ENCODE data around the gene CDC25C. TPM values are rescaled to one million over a fixed set of nuclear protein-coding genes. Genes with fewer than 3 reads are reported as not detected.
A peak's percentile ranks its signal among the peaks of the same experiment; 100 is the strongest.
"Not testable (repeated sequence)": the region's sequence is repeated elsewhere in the genome, so short reads cannot be mapped to it uniquely, and the experiment has no call there.

The CDC25C gene
- total RNA-seq, 1 donor from 2014 or later: 1.6 TPM

- Mint-ChIP-seq H3K4me1 (ENCODE audit: low read depth) (no peaks in the 10 kb centered on the region), H3K27me3 (ENCODE audit: low read depth) (peaks cover 8% of the 10 kb centered on the region), H3K9me3 (ENCODE audit: low read depth) (no peaks in the 10 kb centered on the region), H3K27ac (ENCODE audit: unreplicated experiment) (no peak overlapping the region), H3K36me3 (ENCODE audit: low read depth) (no peaks in the 10 kb centered on the region), H3K4me3 (ENCODE audit: unreplicated experiment) (no peak overlapping the region)
- TF ChIP-seq CTCF (IDR thresholded peaks at IDR 0.05): no peak
- DNase-seq (ENCODE audit: low spot score): peak; percentile 51
These were observed 78.7 kb downstream of the CDC25C start for GRCh38 chr5:138252944-138253343.

- H3K27me3 Mint-ChIP-seq (ENCODE audit: low read depth): peaks cover 10% of the 10 kb centered on the region
- H3K9me3 Mint-ChIP-seq (ENCODE audit: low read depth); H3K36me3 Mint-ChIP-seq (ENCODE audit: low read depth); H3K4me3 Mint-ChIP-seq (ENCODE audit: unreplicated experiment); H3K4me1 Mint-ChIP-seq (ENCODE audit: low read depth); H3K27ac Mint-ChIP-seq (ENCODE audit: unreplicated experiment); DNase-seq (ENCODE audit: low spot score): not testable (repeated sequence)
These were observed 83.8 kb downstream of the CDC25C start for GRCh38 chr5:138247800-138248199.

- Mint-ChIP-seq H3K27ac (ENCODE audit: unreplicated experiment) (no peak overlapping the region), H3K36me3 (ENCODE audit: low read depth) (no peaks in the 10 kb centered on the region), H3K4me1 (ENCODE audit: low read depth) (no peaks in the 10 kb centered on the region), H3K27me3 (ENCODE audit: low read depth) (peaks cover 7% of the 10 kb centered on the region), H3K9me3 (ENCODE audit: low read depth) (no peaks in the 10 kb centered on the region), H3K4me3 (ENCODE audit: unreplicated experiment) (no peak overlapping the region)
- TF ChIP-seq CTCF (IDR thresholded peaks at IDR 0.05): no peak
- no peak for DNase-seq (ENCODE audit: low spot score)
These were observed 84.8 kb downstream of the CDC25C start for GRCh38 chr5:138246822-138247221.

GRCh38 chr5:138246334-138246733 lies 85.3 kb downstream of the CDC25C start:
- Mint-ChIP-seq H3K36me3 (ENCODE audit: low read depth) (no peaks in the 10 kb centered on the region), H3K9me3 (ENCODE audit: low read depth) (no peaks in the 10 kb centered on the region), H3K4me3 (ENCODE audit: unreplicated experiment) (no peak overlapping the region), H3K27me3 (ENCODE audit: low read depth) (peaks cover 9% of the 10 kb centered on the region), H3K27ac (ENCODE audit: unreplicated experiment) (no peak overlapping the region), H3K4me1 (ENCODE audit: low read depth) (peaks cover 3% of the 10 kb centered on the region)
- no peak for DNase-seq (ENCODE audit: low spot score)
- TF ChIP-seq CTCF (IDR thresholded peaks at IDR 0.05): no peak

GRCh38 chr5:138245717-138246116 lies 85.9 kb downstream of the CDC25C start:
- Mint-ChIP-seq H3K4me3 (ENCODE audit: unreplicated experiment) (no peak overlapping the region), H3K27me3 (ENCODE audit: low read depth) (peaks cover 13% of the 10 kb centered on the region), H3K4me1 (ENCODE audit: low read depth) (peaks cover 3% of the 10 kb centered on the region), H3K9me3 (ENCODE audit: low read depth) (no peaks in the 10 kb centered on the region), H3K27ac (ENCODE audit: unreplicated experiment) (no peak overlapping the region), H3K36me3 (ENCODE audit: low read depth) (no peaks in the 10 kb centered on the region)
- no peak for TF ChIP-seq CTCF (IDR thresholded peaks at IDR 0.05)
- peak; percentile 32 for DNase-seq (ENCODE audit: low spot score)

- no peak for TF ChIP-seq CTCF (IDR thresholded peaks at IDR 0.05)
These were observed 87.8 kb downstream of the CDC25C start for GRCh38 chr5:138243794-138244193.

More at GRCh38 chr5:138243794-138244193, 87.8 kb downstream of the CDC25C start:
- Mint-ChIP-seq H3K9me3 (ENCODE audit: low read depth) (no peaks in the 10 kb centered on the region), H3K27me3 (ENCODE audit: low read depth) (peaks cover 18% of the 10 kb centered on the region), H3K4me3 (ENCODE audit: unreplicated experiment) (no peak overlapping the region), H3K36me3 (ENCODE audit: low read depth) (no peaks in the 10 kb centered on the region), H3K4me1 (ENCODE audit: low read depth) (peaks cover 3% of the 10 kb centered on the region), H3K27ac (ENCODE audit: unreplicated experiment) (no peak overlapping the region)
- no peak for DNase-seq (ENCODE audit: low spot score)
